GM21619 (cell line): ENCODE measurements around the gene NR1H4.
"Not testable (repeated sequence)": the region's sequence is repeated elsewhere in the genome, so short reads cannot be mapped to it uniquely, and the experiment has no call there.

ENCODE experiments used
- ATAC-seq: cut with Tn5 transposase; IDR thresholded peaks from one replicate; pipeline ENCODE4 v1.9.1; 2021; ENCODE audit not compliant: unreplicated experiment

The NR1H4 gene

GRCh38 chr12:100512692-100513091 is 39.0 kb downstream of the NR1H4 start:
- ATAC-seq = no peak

- ATAC-seq = no peak
Observed at GRCh38 chr12:100515968-100516367, 42.3 kb downstream of the NR1H4 start.

GRCh38 chr12:100518376-100518775 is 44.7 kb downstream of the NR1H4 start:
- no peak for ATAC-seq

GRCh38 chr12:100520048-100520769 is 46.5 kb downstream of the NR1H4 start:
- no peak for ATAC-seq

- ATAC-seq = no peak
Observed at GRCh38 chr12:100521958-100522357, 48.3 kb downstream of the NR1H4 start.

- ATAC-seq = no peak
Observed at GRCh38 chr12:100528034-100528433, 54.4 kb downstream of the NR1H4 start.

GRCh38 chr12:100528471-100529127 is 54.9 kb downstream of the NR1H4 start:
- no peak for ATAC-seq

GRCh38 chr12:100529756-100530350 is 56.2 kb downstream of the NR1H4 start:
- ATAC-seq = no peak

GRCh38 chr12:100533376-100533775 is 59.7 kb downstream of the NR1H4 start:
- ATAC-seq = no peak

- no peak for ATAC-seq
Observed at GRCh38 chr12:100534625-100535227, 61.1 kb downstream of the NR1H4 start.

GRCh38 chr12:100539202-100539601 is 65.5 kb downstream of the NR1H4 start:
- no peak for ATAC-seq

GRCh38 chr12:100544165-100544564 is 70.5 kb downstream of the NR1H4 start:
- no peak for ATAC-seq

GRCh38 chr12:100545092-100545491 is 71.4 kb downstream of the NR1H4 start:
- no peak for ATAC-seq

- no peak for ATAC-seq
Observed at GRCh38 chr12:100553936-100554335, 80.3 kb downstream of the NR1H4 start.

GRCh38 chr12:100554608-100555077 is 81.0 kb downstream of the NR1H4 start:
- ATAC-seq = no peak

- ATAC-seq = no peak
Observed at GRCh38 chr12:100555722-100556121, 82.1 kb downstream of the NR1H4 start.

GRCh38 chr12:100557357-100557756 is 83.7 kb downstream of the NR1H4 start:
- ATAC-seq = no peak

- not testable (repeated sequence) for ATAC-seq
Observed at GRCh38 chr12:100559261-100559660, 85.6 kb downstream of the NR1H4 start.

GRCh38 chr12:100564090-100564489 is 90.4 kb downstream of the NR1H4 start:
- ATAC-seq = no peak

- no peak for ATAC-seq
Observed at GRCh38 chr12:100564905-100565467, 91.3 kb downstream of the NR1H4 start.

- no peak for ATAC-seq
Observed at GRCh38 chr12:100565987-100566545, 92.4 kb downstream of the NR1H4 start.
